K562 treated with DMSO at 1 percent for 4 hours (cell line): ENCODE measurements around the gene DPEP1. TPM values are rescaled to one million over a fixed set of nuclear protein-coding genes. Genes with fewer than 3 reads are reported as not detected.

Experiments used
- total RNA-seq: library from RNA; unstranded; fragments of 300-600 nt; gene quantifications from 2 replicates; pipeline ENCODE4 v1.2.3, GENCODE V29; 2022; ENCODE audit not compliant: insufficient read depth

Gene DPEP1
- not detected in 2 replicates for total RNA-seq

GRCh38 chr16:89613231-89613953 is at the start of gene DPEP1:
DPEP1 (plus strand) TSS chr16:89613642; CDS start chr16:89630411, 16,769 bp downstream.

GRCh38 chr16:89575247-89576152 is 37.9 kb upstream of the DPEP1 start, which contains the start of gene CPNE7:
CPNE7 (plus strand) TSS chr16:89575758; CDS start chr16:89575898, 140 bp downstream.

GRCh38 chr16:89657442-89658220 is 44.2 kb downstream of the DPEP1 start, which contains the start of the genes CHMP1A and SPATA33:
CHMP1A (minus strand) TSS chr16:89657708; CDS start chr16:89657588, 120 bp downstream.
SPATA33 (plus strand) TSS chr16:89657836; CDS start chr16:89657912, 76 bp downstream.

GRCh38 chr16:89686520-89687091 is 73.2 kb downstream of the DPEP1 start, which contains the start of gene CDK10:
CDK10 (plus strand) TSS chr16:89686689; CDS start chr16:89686711, 22 bp downstream.

Other genes starting within 250 kb of the DPEP1 start
- 123 and 133 TPM in 2 replicates for gene ANKRD11, start 123.1 kb upstream of the DPEP1 start, total RNA-seq
- 40.2 and 40.6 TPM in 2 replicates for gene SPG7, start 105.2 kb upstream of the DPEP1 start, total RNA-seq
- 12,260 and 12,488 TPM in 2 replicates for gene RPL13, start 53.0 kb upstream of the DPEP1 start, total RNA-seq
- gene CPNE7, start 37.9 kb upstream of the DPEP1 start, total RNA-seq = 4.5 and 11.7 TPM in 2 replicates
- 64.1 and 66.4 TPM in 2 replicates for gene CHMP1A, start 44.1 kb downstream of the DPEP1 start, total RNA-seq
- 6.8 and 10.6 TPM in 2 replicates for gene SPATA33, start 44.2 kb downstream of the DPEP1 start, total RNA-seq
- gene CDK10, start 73.0 kb downstream of the DPEP1 start, total RNA-seq = 20.9 and 29.9 TPM in 2 replicates
- 7.7 and 8.0 TPM in 2 replicates for gene SPATA2L, start 88.1 kb downstream of the DPEP1 start, total RNA-seq
- 11.8 and 13.3 TPM in 2 replicates for gene VPS9D1, start 107.3 kb downstream of the DPEP1 start, total RNA-seq
- gene ZNF276, start 107.9 kb downstream of the DPEP1 start, total RNA-seq = 12.6 and 17.9 TPM in 2 replicates
- 19.7 and 30.2 TPM in 2 replicates for gene FANCA, start 203.0 kb downstream of the DPEP1 start, total RNA-seq
- 5.1 and 8.7 TPM in 2 replicates for gene SPIRE2, start 214.8 kb downstream of the DPEP1 start, total RNA-seq